ENCODE data around the gene TMEM202.
"Not testable (repeated sequence)": the region's sequence is repeated elsewhere in the genome, so short reads cannot be mapped to it uniquely, and the experiment has no call there.

Gene TMEM202, protein sequence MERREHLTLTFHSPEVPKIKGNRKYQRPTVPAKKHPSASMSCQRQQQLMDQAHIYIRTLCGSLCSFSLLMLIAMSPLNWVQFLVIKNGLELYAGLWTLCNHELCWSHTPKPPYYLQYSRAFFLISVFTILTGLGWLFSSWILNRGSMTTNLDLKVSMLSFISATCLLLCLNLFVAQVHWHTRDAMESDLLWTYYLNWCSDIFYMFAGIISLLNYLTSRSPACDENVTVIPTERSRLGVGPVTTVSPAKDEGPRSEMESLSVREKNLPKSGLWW

DNA sequence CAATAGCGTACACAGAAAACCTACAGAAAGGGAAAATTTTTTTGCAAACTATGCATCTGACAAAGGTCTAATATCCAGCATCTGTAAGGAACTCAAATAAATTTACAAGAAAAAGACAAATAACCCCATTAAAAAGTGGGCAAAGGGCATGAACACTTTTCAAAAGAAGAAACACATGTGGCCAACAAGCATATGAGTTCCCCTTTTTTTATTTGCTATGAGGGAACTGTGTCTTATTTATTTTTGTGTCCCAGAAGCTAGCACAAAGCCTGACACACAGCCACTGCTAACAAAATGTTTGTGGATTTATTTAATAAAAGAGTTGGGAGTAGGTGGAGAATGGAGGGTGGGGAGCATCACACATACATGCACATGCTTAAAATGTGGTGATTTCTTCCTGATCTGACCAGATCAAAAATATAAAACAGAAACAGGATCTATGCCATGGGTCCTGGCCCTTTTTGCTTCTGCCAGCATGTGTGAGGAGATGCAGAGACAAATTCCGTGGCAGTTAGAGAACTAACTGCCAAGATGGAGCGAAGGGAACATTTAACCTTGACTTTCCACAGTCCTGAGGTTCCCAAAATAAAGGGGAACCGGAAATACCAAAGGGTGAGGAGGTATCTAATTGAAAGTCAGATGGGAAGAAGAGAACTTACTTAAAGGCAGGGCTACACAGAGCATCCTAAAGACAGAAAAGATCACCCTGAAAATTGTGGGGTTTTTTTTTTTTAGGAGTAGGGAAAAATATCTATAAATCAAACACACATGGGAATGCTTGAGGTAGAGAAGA lies at the start of gene TMEM202:
Gene TMEM202 (plus strand): TSS at position 510 of the 793 bp plus-strand sequence. CDS start 22 bp downstream, at position 532.
- no peak for DNase-seq

DNA sequence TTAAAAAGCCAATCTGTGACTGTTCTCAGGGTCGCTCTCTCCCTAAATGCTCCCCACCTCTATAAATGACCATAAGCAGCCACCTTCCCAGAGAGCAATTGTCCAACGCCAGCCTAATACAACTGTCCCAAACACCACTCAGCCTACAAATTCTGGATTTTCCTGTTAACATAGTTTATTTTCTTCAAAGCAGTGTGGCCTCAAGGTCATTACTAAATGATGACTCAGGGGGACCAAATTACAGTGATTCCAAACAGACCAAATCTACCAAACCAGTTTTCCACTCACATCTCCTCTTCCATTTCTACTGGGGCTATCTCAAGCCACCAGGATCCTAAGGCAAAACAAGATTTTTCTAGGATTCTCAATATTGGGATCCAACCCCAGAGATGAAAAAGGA lies 44.8 kb upstream of the TMEM202 start:
- no peak for DNase-seq

DNA sequence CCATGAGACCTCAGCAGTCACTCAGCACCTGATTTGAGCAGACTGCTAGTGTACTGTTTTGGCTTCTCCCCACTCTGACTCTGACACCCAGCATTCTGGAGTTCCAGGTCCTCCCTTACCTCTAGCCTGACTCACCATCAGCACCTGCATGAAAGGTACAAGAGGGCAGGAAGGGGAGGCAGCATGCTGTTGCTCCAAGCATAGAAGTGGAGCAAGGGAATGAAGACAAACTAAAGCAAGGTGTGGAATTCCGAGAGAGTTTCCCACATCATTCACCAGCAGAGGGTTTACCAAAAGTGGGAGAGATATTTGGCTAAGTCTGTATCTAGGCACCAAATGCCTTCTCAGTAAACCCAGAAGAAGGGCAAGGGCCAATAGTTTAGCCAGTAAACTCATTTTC lies 43.6 kb upstream of the TMEM202 start:
- no peak for DNase-seq

DNA sequence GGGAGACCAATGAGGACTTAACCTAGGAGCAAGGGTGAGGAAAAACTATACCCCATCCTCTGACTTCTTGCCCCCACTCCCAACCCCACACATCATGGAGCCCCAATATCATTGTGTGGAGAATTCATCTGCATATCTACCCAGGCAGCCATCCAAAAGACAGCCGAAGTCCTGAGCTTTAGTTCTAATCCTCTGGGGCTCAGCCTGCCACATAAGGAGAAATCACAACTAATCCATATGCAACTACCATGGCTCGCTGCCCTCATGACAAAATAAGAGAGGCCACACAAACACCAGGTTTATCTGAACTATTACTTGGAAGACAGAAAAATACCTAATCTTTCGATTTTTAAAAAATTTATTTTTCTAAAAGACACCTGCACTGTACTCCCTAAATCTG lies 40.0 kb upstream of the TMEM202 start:
- no peak for DNase-seq

DNA sequence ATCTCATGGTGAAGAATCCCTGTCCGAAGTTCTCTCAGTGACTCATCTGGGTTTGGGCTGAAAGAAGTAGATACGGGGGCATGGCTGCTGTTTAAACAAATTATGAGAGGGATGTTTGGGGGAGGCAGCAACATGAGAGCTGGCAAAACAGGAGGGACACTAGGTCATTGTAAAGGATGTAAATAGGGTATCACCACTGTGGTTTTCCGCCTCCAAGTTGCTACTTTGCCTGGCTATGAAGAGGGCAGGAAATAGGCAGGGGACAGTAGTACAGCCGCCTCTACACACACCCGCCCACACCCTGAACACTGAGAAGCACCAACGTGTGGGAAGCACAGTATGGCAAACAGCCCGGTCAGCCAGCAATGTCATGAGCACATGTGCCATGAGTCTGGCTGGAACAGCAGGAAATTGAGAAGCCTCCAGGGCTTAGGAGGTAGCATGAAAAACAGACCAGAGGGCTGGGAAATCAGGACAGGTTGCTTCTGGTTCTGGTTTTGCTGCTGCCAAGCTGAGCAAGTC lies 39.4 kb upstream of the TMEM202 start:
- no peak for DNase-seq

DNA sequence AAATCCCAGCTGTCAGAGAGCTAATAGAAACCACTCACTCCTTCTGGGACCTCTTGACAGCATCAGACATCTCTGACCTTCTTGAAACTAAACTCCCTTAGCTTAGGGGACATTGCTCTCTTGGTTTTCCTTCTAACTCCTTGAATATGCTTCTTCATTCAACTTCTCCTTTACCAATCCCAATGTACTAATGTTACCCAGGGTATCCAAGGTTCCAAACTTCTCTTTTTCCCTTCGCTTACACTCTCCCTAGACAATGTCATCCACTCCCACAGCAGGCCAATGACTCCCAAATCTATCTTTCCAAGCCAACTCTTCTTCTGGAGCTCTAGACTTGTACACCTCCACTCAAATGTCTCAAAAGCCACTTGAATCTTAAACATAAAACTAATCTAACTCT lies 36.9 kb upstream of the TMEM202 start:
- DNase-seq: no peak

DNA sequence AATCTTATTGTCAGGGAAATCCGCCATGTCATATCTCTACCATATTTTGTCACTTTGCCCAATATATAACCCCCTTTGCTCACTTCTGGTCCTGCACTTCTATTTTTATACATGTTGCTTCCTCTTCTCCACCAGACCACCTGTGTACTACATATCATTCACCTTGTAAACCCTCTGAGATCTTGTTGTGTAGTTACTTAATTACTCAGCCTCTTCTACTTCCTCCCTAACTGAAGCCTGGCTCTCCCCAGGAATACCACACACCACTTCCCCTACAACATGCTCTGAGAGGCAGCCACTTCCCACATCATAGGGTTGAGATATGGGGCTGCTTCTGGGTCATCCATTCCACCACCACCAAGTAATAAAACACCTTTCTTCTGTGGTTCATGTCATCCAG lies 32.3 kb upstream of the TMEM202 start:
- peak; percentile 32 for DNase-seq

DNA sequence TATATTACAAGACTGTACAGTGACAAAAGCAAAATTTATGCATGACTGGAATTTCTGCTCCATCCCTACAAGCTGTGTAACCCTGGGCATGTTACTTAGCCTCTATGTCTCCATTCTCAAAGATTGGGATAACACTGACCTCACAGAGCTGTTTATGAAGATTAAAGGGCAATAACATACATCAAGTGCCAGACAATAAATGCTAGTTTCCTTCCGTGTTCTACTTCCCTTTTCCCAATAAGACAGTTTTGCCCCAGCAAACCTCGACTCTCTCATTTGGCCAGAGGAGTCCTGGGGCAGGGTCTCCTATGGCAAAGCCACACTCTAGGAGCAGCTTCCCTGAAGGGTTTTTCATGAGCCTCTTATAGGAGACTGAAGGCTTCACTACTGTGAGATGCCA lies 29.8 kb upstream of the TMEM202 start:
- no peak for DNase-seq

DNA sequence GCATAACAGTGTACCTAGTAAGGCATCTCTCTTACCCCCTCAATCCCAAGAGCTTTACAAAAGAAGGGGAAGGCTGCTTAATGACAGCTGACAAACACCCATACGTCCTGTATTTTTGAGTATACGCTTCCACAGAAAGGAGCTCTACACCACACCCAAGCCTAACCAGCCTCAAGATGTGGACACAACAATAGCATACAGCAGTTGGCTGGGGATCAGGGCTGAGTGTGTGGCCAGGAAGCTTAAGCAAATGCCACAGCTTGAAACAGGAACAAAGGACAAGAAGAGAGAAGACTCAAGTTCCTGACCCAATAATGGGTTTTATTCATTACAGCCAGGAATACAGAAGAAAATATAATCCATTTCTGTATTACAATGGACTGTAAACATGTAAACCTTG lies 29.2 kb upstream of the TMEM202 start:
- no peak for DNase-seq

DNA sequence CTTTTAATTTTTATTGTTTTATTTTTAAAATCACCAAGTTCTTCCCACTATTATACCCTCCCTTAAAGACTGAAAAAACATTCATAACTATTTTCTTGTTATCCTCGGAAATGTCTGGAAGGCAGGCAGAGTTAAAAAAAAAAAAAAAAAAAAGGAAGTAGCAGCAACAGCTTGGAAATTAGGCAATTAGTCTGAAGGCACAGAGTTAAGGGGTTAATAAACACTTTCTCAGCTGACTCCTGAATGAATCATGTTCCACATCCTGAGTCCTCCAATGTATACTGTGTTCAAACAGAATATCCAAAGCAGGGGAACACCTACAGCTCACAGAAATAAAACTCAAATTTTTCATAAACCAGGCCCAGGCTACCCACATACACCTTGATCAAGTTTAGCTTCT lies 28.1 kb upstream of the TMEM202 start:
- no peak for DNase-seq

DNA sequence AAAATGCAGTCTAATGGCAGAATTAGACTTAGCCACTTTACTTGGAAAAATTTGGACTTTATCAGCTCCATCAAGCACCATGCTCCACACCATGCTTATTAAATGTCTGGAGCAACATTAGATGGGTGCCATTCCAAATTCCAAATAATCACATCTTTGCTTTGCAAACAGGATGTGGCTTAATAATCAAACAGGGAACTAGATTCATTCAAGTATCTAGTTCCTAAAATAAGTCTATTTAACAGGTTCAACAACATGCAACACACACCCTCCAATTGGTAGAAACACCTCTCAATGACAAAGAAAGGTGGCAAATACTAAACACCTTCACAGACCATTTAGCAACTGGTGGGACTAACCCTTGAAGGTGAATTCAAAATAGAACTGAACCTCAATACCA lies 25.7 kb upstream of the TMEM202 start:
- DNase-seq: no peak

DNA sequence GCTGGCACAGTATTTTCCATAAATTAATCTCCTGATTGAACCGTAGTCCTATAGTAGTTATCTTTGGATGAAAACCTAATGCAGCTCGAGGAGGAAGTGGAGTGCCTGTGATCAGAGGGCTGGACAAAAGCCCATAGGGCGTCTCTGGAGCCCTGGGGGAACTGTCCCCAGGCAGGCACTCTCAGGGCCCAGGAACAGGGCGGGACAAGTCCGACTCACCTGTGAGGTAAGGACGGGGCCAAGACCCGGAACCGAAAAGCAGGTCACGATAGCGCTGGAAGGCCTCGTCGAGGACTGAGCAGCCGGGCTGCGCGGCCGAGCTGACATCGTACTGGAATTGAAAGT lies 22.6 kb upstream of the TMEM202 start:
- DNase-seq: peak; percentile 38

DNA sequence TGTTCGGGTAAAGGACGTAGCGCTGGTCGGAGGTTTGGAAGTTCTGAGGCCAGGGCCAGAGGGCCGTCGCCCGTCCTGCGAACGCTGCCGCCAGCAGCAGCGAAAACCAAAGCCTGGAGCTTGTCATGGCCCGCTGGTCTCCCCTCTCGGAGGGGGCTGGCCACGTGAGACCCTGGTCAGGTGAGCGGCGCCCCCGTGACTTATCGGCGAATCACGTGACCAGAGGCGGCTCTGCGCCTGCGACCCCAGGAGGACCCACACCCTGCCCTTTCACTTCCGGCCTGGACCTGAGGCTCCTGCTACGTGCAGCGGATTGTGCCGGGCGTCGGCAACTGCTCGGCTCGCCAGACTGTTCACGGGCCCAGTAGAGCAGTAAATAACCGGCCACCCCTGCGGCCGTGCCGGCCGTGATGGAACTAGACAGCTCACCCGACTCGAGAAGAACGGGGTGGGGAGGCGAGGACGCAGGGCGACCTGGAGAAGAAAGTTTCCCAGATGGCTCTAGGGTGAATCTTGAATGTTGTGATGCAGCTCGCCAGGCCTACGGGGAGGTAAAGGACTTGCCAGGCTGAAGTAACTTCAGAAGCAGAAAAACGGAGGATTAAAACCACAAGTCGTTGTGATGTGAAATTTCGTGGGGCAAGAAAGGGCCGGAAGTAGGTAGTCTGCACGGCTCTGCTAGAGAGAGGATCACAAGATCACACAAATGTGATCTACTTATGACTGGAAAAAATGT lies 22.1 kb upstream of the TMEM202 start, which contains the start of gene HEXA:
Gene HEXA (minus strand): TSS at position 169 of the 736 bp plus-strand sequence. CDS start 42 bp downstream, at position 127.
- DNase-seq: peak; percentile 94

DNA sequence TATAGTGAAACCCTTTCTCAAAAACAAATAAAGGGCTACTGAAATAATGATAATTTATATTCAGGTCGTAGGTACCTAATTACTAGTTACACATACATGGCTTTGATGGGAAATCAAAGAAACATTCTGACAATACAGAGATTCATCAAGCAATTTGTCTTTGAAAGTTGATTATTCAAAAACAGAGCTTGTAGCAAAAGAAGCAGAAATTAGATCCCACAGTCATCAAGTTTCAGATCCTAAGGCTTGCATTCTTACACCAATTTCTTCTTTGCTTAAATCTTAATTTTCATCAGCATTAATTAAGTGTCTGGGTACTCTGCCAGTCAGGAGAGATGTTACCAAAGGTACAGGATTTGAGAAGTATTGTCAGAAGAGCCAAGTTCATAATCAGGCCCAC lies 20.8 kb upstream of the TMEM202 start:
- DNase-seq: no peak

DNA sequence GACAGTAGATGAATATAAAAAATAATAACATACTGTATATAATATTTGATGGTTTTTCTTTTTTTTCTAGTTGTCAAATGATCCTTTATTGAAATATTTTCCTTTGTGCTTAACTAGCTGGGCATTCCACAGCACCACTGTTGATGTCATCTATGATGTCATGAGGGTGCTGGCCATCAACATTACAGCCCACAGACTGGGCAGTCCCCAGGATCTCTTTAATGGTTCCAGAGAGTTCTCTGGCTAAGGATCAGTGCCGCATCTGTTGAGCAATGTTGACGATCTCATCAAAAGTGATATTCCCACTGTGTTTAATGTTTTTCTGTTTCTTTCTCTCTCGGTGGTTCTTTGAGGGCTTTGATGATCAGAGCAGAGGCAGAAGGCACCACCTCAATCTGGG lies 19.0 kb upstream of the TMEM202 start:
- not testable (repeated sequence) for DNase-seq

DNA sequence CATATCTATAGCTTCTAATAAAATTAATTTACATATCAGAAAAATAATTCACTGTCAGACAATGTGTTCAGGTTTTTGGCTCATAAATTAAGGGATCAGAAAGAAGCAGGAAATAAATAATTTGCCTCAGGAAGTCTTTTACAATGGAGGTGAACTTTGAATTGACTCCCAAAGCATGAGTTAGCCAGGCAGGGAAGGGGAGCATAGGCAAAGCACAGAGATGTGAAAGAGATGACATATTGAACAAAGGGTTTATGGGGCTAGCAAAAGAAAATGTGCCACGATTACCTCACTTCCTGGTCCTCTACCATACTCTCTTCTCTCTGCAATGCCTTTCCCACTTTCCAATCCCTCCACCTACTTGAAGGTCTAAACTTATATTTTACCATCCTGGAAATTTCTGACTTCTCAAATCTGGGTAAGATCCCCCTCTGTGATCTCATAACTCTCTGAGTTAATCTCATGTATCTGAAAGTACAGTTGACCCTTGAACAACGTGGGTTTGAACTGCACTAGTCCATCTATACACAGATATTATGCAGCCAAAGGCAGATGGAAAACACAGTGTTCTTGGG lies 18.2 kb upstream of the TMEM202 start:
- DNase-seq: no peak

DNA sequence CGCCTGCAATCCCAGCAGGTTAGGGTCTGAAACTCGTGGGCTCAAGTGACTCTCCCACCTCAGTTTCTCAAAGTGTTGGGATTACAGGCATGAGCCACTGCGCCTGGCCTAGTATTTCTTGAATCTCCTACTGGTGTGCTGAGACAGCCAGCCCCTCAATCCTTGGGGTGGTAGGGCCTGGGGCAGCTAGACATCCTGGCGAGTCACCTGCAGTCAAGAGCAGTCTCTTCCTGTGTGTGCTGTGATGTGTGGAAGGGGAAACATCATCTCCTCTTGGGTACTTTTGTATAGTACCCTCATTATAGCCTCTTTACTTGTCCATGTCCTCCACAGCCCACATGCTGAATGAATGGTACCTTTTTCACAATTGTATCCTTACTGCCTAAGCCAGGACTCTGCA lies 17.4 kb upstream of the TMEM202 start:
- no peak for DNase-seq

DNA sequence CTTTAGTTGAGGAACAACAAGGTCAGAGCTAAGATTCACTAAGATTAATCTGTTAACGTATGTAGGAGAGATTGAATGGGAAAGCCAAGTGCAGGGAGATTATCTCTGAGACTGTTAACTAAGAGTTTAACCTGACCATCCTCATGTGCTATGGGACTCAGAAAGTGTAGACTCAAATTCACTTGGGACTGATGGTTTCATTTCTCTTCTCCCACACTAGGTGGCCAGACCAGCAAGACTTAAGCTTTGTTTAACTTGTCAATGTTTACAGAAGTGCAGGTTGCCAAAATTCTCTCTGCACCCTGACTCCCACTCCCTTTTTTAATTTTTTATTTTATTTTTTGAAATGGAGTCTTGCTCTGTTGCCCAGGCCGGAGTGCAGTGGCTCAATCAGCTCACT lies 16.0 kb upstream of the TMEM202 start:
- no peak for DNase-seq

DNA sequence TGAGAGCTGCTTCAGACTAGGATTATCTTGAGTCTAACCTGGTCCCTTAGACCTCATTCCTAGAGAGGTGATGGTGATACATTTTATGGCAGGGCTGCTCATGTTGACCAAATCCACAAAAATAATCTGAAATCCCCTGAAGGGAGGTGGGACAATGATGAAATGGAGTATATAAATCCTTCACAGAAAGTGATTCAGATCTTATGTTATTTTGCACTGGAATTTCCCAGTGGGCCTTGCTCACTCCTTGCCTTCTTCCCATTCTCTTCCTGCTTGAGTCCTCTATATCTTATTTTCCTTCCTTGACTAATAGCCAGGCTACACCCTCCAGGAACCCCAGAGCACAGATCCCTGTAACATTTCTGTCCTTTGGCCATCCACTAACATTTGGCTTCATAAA lies 10.4 kb upstream of the TMEM202 start:
- no peak for DNase-seq

DNA sequence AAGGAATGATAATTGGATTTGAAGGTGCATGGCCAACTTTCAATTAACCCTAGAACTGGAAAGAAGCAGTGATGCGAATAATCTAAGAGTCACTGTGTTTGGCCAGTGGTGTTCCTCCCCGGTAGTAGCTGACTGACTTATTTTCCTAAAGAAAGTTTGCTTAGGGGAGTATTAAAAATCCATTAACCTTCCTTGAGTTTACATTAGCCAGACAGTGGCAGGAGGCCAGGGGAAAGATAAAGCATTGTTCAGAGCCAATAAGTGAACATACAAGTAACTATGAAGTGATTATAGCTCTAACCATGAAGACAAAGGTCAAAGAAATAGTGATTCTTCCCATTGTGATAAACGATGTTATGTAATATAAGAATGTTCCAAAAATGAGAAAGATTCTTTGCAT lies 8.9 kb upstream of the TMEM202 start:
- DNase-seq: no peak

DNA sequence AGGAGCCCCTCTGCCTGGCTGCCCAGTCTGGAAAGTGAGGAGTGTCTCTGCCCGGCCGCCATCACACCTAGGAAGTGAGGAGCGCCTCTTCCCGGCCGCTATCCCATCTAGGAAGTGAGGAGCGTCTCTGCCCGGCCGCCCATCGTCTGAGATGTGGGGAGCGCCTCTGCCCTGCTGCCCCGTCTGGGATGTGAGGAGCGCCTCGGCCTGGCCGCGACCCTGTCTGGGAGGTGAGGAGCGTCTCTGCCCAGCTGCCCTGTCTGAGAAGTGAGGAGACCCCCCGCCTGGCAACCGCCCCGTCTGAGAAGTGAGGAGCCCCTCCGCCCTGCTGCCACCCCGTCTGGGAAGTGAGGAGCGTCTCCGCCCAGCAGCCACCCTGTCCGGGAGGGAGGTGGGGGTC lies 1.8 kb upstream of the TMEM202 start:
- DNase-seq: not testable (repeated sequence)

DNA sequence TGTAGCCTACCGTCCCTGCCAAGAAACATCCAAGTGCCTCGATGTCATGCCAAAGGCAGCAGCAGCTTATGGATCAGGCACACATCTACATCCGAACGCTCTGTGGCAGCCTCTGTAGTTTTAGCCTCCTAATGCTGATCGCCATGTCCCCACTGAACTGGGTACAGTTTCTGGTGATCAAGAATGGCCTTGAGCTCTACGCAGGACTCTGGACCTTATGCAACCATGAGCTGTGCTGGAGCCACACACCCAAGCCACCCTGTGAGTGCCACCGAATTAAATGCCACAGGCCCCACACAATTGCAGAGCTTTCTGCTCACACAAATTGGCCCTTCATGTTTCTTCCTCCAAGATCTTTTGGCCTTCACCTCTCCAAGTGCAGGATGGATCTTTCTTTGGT lies 543 bp downstream of the TMEM202 start:
- DNase-seq: no peak

DNA sequence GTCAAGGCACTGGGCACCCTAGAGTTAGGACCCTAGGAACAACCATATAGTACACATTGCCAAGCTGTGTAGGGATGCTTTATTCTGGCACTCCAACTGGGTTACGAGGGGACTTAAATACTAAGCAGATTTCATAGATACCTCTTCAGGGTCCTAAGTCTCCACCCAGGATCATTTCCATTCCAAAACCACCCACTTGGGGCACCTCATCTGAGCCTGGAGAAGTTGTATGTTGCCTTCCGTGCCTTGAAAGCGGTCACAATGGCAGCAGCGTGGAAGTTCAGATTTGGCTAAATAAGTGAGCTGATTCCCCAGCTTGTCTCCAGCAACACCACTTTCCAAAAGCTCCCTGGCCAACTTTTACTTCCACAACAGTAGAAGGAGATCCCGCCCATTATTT lies 4.6 kb downstream of the TMEM202 start:
- no peak for DNase-seq

All from CD4-positive, alpha-beta T cell treated with Interleukin-4 for 4 hours (primary cell).